HG02588 (cell line): Measurements from ENCODE around the gene COL20A1.

Experiments used
- ATAC-seq: cut with Tn5 transposase; IDR thresholded peaks from one replicate; pipeline ENCODE4 v1.9.1; 2021; ENCODE audit warnings: mild to moderate bottlenecking, moderate library complexity; ENCODE audit not compliant: unreplicated experiment

Gene COL20A1

GRCh38 chr20:63306673-63307537 is 13.9 kb downstream of the COL20A1 start:
- no peak for ATAC-seq

DNA sequence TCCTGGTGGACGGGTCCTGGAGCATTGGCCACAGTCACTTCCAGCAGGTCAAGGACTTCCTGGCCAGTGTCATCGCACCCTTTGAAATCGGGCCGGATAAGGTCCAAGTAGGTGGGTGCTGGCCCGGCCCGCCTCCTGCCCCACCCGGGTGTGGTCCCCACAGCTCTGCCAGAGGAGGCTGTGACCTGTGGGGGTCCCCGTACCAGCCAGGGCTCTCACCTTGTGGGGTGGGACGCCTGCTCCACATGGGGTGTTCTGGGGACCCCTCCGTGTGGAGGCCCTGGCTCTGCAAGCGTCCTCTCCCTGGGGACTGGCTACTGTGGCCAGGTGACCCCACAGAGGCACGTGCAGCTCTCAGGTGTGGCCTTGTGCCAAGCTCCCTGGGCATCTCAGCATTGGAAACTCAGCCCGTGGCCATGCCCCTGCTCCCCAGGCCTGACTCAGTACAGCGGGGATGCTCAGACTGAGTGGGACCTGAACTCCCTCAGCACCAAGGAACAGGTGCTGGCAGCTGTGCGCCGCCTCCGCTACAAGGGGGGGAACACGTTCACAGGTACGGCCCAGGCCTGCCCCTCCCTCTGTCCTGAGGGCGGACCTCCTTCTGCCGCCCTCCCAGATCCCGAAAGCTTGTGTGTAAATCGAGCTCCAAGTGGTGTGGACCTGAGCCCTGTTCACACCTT is 14.7 kb downstream of the COL20A1 start:
- ATAC-seq, result no peak

DNA sequence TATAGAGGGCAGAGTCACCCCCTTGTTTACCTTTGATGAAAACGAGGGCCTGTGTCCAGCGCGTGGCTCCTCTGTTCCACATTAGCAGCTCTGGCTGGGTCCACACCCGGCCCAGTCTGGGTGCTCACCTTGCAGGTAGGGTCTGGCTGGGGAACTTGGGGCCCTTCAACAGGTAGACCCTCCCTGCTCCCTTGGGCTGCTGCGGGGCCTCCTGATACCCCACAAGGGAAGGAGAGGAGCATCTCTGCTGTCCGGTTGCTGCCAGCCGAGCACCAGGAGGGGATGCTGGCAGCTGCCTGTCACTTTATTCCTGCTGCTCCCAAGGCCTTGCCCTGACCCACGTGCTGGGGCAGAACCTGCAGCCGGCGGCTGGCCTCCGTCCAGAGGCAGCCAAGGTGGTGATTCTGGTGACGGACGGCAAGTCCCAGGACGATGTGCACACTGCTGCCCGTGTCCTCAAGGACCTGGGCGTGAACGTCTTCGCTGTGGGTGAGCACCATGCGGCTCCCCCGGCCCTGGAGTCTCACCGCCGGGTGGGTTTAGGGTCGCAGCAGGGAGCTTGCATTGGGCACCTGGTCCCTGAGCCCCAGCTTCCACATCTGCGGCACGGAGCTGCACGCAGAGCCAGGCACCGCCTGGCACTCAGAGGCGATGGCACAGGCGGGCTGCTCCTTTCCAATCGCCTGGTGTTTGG is 15.4 kb downstream of the COL20A1 start:
- no peak for ATAC-seq

DNA sequence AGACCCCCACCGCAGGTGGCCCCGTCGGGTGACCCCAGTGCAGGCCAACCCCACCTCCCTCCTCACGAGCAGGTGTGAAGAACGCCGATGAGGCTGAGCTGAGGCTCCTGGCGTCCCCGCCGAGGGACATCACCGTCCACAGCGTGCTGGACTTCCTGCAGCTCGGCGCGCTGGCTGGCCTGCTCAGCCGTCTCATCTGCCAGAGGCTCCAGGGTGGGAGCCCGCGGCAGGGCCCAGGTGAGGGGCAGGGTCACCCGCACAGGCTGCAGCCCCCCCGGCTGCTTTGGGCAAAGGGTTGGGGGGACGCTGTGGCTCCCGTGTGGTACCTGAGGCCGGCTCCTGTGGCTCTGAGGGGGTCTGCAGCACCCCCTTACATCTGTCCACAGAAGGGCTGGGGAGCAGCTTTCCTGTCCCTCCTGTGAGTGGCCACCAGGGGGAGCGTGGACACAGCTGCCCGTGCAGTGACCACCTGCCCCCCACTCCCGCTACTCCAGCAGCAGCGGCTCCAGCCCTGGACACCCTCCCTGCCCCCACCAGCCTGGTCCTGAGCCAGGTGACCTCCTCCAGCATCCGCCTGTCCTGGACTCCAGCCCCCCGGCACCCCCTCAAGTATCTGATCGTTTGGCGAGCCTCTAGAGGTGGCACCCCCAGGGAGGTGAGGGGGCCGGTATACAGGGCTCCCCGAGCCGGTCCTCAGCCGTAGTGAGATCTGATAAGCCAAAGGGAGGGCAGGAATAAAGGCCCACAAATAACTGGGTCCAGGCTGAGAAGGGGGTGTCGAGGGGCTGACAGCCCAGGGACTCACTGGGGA is 16.5 kb downstream of the COL20A1 start:
- no peak for ATAC-seq

DNA sequence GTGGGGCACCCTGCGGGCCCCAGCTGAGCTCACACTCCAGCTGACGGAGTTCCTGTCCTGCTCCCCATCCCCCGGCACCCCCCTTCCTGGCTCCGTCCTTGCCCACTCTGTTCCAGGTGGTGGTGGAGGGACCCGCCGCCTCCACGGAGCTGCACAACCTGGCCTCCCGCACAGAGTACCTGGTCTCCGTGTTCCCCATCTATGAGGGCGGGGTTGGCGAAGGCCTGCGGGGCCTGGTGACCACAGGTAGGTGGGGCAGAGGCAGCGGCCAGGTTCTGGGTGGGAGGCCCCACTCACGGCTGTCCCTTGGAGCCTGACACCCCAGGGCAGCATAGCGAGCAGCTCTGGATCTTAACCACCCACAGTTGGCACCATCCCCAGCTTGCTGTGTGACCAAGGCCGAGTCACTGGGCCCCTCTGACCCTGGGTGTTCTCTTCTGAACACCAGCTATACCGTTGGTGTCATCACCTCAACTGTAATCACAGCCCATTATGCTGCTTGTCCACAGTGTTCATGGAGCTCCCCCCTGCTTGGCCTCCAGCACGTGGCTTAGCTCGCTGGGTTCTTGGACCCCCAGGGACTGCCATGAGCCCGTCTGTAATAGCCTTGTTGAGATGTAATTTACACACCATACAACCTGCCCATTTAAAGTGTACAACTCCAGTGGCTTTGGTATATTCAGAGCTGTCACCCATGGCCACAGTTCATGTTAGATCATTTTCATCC is 17.4 kb downstream of the COL20A1 start:
- ATAC-seq, result no peak

- no peak for ATAC-seq
Measured at GRCh38 chr20:63311186-63311832, 18.3 kb downstream of the COL20A1 start.

DNA sequence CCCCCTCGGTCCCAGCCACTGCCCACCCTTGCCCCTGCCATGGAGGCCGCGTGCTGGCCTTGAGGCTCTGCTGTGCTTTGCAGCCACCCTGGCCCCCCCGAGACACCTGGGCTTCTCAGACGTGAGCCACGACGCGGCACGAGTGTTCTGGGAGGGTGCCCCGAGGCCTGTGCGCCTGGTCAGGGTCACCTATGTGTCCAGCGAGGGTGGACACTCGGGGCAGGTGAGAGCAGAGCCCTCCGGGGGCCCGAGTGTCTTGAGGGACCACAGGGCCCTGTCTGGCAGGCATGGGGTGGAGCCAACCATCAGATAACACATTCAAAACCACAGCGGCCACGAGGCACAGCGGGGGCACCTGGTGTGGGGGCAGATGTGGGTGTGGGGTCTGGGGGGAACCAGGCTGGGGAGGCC is 18.9 kb downstream of the COL20A1 start:
- no peak for ATAC-seq

GRCh38 chr20:63312273-63312672 is 19.3 kb downstream of the COL20A1 start:
- no peak for ATAC-seq

DNA sequence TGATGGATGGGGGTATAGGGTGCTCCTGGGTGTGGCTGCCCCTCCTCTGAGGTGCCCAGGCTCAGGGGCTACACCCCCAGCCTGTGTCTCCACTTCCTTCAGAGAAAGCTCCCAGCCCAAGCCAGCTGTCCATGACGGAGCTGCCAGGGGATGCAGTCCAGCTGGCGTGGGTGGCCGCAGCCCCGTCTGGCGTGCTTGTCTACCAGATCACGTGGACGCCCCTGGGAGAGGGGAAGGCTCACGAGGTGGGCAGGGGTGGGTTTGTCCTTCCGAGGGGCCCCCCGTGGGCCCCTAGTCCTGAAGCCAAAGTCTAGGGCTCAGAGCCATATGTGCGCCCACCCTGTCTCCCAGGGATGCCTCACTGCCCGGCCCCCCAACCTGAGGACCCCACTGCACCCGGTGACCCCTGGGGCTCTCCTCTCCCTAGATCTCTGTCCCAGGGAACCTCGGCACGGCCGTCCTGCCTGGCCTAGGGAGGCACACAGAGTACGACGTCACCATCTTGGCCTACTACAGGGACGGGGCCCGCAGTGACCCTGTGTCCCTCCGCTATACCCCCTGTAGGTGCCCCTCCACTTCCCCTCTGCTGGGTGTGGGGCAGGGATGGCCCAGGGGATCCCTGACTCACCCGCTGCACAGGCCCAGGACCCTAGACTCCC is 19.8 kb downstream of the COL20A1 start:
- no peak for ATAC-seq

DNA sequence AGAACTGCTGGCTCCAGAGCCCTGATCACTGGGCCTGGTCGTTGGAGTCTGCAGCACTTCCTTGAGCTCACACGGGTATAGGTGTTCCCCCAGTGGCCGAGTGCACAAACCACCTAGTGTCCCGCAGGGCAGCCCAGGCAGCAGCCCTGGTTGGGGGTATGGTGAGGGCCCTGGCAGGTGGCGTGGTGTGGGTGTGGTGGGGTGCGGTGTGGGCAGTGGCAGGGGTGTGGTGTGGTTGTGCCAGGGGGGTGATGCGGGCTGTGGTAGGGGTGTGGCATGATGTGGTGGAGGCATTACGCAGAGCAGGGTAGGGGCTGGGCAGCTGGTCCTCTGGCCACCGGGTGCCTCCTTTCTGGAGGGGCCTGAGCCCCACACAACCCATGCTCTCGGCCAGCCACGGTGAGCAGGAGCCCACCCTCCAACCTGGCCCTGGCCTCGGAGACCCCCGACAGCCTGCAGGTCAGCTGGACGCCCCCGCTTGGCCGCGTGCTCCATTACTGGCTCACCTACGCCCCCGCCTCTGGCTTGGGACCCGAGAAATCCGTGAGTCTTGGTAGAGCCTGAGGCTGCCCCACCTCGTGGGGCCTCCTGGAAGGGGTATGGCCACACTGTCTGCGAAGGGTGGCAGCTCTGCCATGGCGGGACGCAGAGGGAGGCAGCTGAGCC is 20.5 kb downstream of the COL20A1 start:
- no peak for ATAC-seq

DNA sequence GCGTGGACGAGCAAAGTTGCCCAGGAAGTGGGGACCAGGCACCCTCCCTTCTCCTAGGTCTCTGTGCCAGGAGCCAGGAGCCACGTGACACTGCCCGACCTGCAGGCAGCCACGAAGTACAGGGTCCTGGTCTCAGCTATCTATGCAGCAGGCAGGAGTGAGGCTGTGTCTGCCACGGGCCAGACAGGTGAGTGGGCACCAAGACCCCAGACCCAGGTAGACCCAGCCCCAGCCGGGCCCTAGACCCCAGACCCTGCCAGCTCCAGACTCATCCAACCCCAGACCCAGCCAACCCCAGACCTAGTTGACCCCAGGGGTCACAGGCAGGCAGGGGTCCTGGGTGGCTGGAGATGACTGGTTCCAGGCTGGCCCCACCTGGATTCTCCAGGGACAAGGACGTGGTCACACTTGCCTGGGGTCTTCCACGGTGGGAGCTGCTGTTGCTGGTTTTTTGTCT is 21.1 kb downstream of the COL20A1 start:
- ATAC-seq, result no peak

GRCh38 chr20:63314566-63315239 is 21.7 kb downstream of the COL20A1 start:
- no peak for ATAC-seq

- no peak for ATAC-seq
Measured at GRCh38 chr20:63315240-63315689, 22.3 kb downstream of the COL20A1 start.

GRCh38 chr20:63315731-63316491 is 22.9 kb downstream of the COL20A1 start:
- ATAC-seq, result no peak

- ATAC-seq, result no peak
Measured at GRCh38 chr20:63316502-63316921, 23.5 kb downstream of the COL20A1 start.

GRCh38 chr20:63317061-63317460 is 24.1 kb downstream of the COL20A1 start:
- ATAC-seq, result no peak
